HepG2 (cell line): ENCODE results near the gene NRN1L. TPM values are rescaled to one million over a fixed set of nuclear protein-coding genes. Genes with fewer than 3 reads are reported as not detected.

Experiments used
- ADNP ChIP-seq: sonication (generic); formaldehyde crosslinking; IDR thresholded peaks from 2 replicates; pipeline ENCODE4 v1.4.0; 2020; ENCODE audit warnings: missing genetic modification reagents
- CBX5 ChIP-seq: sonication (generic); formaldehyde crosslinking; IDR thresholded peaks from 2 replicates; pipeline ENCODE4 v1.4.0; 2020; ENCODE audit warnings: missing genetic modification reagents, borderline replicate concordance
- EEA1 ChIP-seq: sonication (generic); formaldehyde crosslinking; IDR thresholded peaks from 2 replicates; pipeline ENCODE4 v1.5.1; 2020; ENCODE audit warnings: mild to moderate bottlenecking, missing genetic modification reagents, borderline replicate concordance
- FOXA3 ChIP-seq: IDR thresholded peaks from 2 replicates; pipeline ENCODE4 v1.6.1; 2016; ENCODE audit warnings: missing genetic modification reagents, missing compliant biosample characterization
- MEIS1 ChIP-seq: sonication (generic); formaldehyde crosslinking; IDR thresholded peaks from 2 replicates; pipeline ENCODE4 v1.9.0; 2021; ENCODE audit warnings: mild to moderate bottlenecking, missing genetic modification reagents, moderate library complexity, borderline replicate concordance
- MXI1 ChIP-seq: IDR thresholded peaks from 3 replicates; pipeline ENCODE4 v1.6.1; 2012; ENCODE audit warnings: low read depth, low read length, inconsistent platforms, borderline replicate concordance
- NCOA1 ChIP-seq: sonication (generic); formaldehyde crosslinking; IDR thresholded peaks from 2 replicates; pipeline ENCODE4 v1.9.0; 2021; ENCODE audit warnings: missing genetic modification reagents
- PHF21A ChIP-seq: sonication (generic); formaldehyde crosslinking; IDR thresholded peaks from 2 replicates; pipeline ENCODE4 v1.5.0; 2020; ENCODE audit warnings: mild to moderate bottlenecking, missing genetic modification reagents
- RBAK ChIP-seq: sonication (generic); formaldehyde crosslinking; IDR thresholded peaks from 2 replicates; pipeline ENCODE4 v1.5.1; 2020; ENCODE audit warnings: mild to moderate bottlenecking, missing genetic modification reagents
- RBM22 ChIP-seq: fragments of 200-400 bp; formaldehyde crosslinking; optimal IDR thresholded peaks from 2 replicates; pipeline ENCODE3; 2017; ENCODE audit warnings: mild to moderate bottlenecking, low read length, moderate library complexity
- SAFB2 ChIP-seq: sonication (generic); formaldehyde crosslinking; IDR thresholded peaks from 2 replicates; pipeline ENCODE4 v1.5.1; 2020; ENCODE audit warnings: missing genetic modification reagents, low read depth, mild to moderate bottlenecking, borderline replicate concordance
- SMARCC2 ChIP-seq: fragments of 450-650 bp; IDR thresholded peaks from 2 replicates; pipeline ENCODE4 v1.6.1; 2017; ENCODE audit warnings: antibody characterized with exemption, mild to moderate bottlenecking
- ZKSCAN8 ChIP-seq: IDR thresholded peaks from 2 replicates; pipeline ENCODE4 v1.6.1; 2016; ENCODE audit warnings: borderline replicate concordance, missing genetic modification reagents, missing compliant biosample characterization
- ZNF451 ChIP-seq: sonication (generic); formaldehyde crosslinking; IDR thresholded peaks from 2 replicates; pipeline ENCODE4 v1.5.0; 2020; ENCODE audit warnings: mild to moderate bottlenecking, missing genetic modification reagents
- ZNF773 ChIP-seq: sonication (generic); formaldehyde crosslinking; IDR thresholded peaks from 2 replicates; pipeline ENCODE4 v1.4.0; 2020; ENCODE audit warnings: missing genetic modification reagents, borderline replicate concordance
- polyA plus RNA-seq, 8 experiments: library from polyadenylated mRNA; depleted of rRNA in 3 of 8; stranded (reverse) in 7 of 8; unstranded in 1 of 8; fragments of >200 nt; fragmentation: Illumina TruSeq in 4 of 8; extraction: Trizol in 4 of 8; gene quantifications; 2 replicates each; pipeline versions ENCODE4 v1.2.1 to v1.2.3, GENCODE V29; 2011 to 2016; ENCODE audit warnings: low read depth in 4 of 8, missing spikeins in 1 of 8, mixed read lengths in 1 of 8; ENCODE audit not compliant: insufficient read depth in 1 of 8
- total RNA-seq, 5 experiments: library from RNA; depleted of rRNA; stranded (reverse); fragments of >200 nt; fragmentation: Illumina TruSeq; extraction: Trizol; gene quantifications; 2 replicates each; pipeline ENCODE4 v1.2.3, GENCODE V29; 2016; ENCODE audit warnings: low read depth in 1 of 5
- TF ChIP-seq, protein P1 (sequence below): sonication (generic); formaldehyde crosslinking; IDR thresholded peaks from 2 replicates; pipeline ENCODE4 v1.5.0; 2020; ENCODE audit warnings: mild to moderate bottlenecking, missing genetic modification reagents, borderline replicate concordance
- TF ChIP-seq, protein P2 (sequence below): sonication (generic); formaldehyde crosslinking; IDR thresholded peaks from 2 replicates; pipeline ENCODE4 v1.4.0; 2020; ENCODE audit warnings: missing genetic modification reagents
- TF ChIP-seq, protein P3 (sequence below): sonication (generic); formaldehyde crosslinking; IDR thresholded peaks from 2 replicates; pipeline ENCODE4 v1.9.0; 2022; ENCODE audit warnings: missing genetic modification reagents, mild to moderate bottlenecking, borderline replicate concordance
- TF ChIP-seq, protein P4 (sequence below): sonication (generic); formaldehyde crosslinking; IDR thresholded peaks from 2 replicates; pipeline ENCODE4 v1.8.0; 2022; ENCODE audit warnings: mild to moderate bottlenecking, missing genetic modification reagents, borderline replicate concordance

NRN1L gene
- total and polyA plus RNA-seq, 2 of the 13 experiments (the other 11 are each of a cell fraction or from before 2014, with no cell fraction given) = 0.53 to 1.2 TPM

DNA sequence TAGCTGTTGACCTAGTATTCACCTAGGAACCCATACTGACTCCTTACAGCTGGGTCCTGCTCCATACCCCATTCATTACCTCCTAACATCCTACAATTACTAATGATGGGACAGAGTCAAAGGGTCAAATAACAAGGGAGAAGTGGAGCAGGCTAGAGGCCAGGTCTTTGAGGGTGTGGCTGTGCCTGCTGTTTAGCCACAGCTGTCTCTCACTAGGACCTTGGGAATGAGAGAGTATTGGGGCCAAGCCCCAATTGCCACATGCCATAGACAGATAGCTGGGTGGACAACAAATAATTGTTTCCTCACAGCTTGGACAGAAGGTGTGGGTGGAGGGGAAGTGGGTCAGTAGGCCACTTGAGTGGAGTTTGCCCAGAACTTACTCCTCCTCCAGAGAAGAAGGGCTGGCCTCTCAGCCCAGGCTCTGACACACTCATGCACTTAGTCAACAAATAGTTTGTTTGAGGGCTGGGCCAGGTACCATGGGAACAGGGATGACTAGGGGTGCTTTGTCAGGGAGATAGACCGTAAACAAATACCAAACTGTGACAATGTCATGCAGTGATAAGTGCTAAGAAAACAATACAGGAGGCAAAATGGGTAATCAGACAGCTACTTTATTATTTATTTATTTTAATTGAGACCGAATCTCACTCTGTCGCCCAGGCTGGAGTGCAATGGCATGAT, 27.0 kb upstream of the NRN1L start (continued):
- TF ChIP-seq, protein P1, sequence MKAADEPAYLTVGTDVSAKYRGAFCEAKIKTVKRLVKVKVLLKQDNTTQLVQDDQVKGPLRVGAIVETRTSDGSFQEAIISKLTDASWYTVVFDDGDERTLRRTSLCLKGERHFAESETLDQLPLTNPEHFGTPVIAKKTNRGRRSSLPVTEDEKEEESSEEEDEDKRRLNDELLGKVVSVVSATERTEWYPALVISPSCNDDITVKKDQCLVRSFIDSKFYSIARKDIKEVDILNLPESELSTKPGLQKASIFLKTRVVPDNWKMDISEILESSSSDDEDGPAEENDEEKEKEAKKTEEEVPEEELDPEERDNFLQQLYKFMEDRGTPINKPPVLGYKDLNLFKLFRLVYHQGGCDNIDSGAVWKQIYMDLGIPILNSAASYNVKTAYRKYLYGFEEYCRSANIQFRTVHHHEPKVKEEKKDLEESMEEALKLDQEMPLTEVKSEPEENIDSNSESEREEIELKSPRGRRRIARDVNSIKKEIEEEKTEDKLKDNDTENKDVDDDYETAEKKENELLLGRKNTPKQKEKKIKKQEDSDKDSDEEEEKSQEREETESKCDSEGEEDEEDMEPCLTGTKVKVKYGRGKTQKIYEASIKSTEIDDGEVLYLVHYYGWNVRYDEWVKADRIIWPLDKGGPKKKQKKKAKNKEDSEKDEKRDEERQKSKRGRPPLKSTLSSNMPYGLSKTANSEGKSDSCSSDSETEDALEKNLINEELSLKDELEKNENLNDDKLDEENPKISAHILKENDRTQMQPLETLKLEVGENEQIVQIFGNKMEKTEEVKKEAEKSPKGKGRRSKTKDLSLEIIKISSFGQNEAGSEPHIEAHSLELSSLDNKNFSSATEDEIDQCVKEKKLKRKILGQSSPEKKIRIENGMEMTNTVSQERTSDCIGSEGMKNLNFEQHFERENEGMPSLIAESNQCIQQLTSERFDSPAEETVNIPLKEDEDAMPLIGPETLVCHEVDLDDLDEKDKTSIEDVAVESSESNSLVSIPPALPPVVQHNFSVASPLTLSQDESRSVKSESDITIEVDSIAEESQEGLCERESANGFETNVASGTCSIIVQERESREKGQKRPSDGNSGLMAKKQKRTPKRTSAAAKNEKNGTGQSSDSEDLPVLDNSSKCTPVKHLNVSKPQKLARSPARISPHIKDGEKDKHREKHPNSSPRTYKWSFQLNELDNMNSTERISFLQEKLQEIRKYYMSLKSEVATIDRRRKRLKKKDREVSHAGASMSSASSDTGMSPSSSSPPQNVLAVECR (CRISPR knock-in tag) = peak; percentile 77; the same call in 1 of the 2 replicates
- TF ChIP-seq FOXA3 (CRISPR knock-in tag) (peak; percentile 77), ZKSCAN8 (no peak), NCOA1 (CRISPR knock-in tag) (no peak), ADNP (CRISPR knock-in tag) (no peak), PHF21A (CRISPR knock-in tag) (peak; percentile 76), EEA1 (CRISPR knock-in tag) (no peak), MEIS1 (CRISPR knock-in tag) (0 out of 2 replicates have a peak, but pooled peaks have one; percentile 2), RBM22 (peak; percentile 89), MXI1 (peak; percentile 98), SAFB2 (CRISPR knock-in tag) (peak; percentile 68; the same call in 1 of the 2 replicates), CBX5 (CRISPR knock-in tag) (peak; percentile 52; the same call in 1 of the 2 replicates), SMARCC2 (no peak), ZNF773 (CRISPR knock-in tag) (no peak), ZNF451 (CRISPR knock-in tag) (no peak), RBAK (CRISPR knock-in tag) (no peak)
- TF ChIP-seq, protein P2, sequence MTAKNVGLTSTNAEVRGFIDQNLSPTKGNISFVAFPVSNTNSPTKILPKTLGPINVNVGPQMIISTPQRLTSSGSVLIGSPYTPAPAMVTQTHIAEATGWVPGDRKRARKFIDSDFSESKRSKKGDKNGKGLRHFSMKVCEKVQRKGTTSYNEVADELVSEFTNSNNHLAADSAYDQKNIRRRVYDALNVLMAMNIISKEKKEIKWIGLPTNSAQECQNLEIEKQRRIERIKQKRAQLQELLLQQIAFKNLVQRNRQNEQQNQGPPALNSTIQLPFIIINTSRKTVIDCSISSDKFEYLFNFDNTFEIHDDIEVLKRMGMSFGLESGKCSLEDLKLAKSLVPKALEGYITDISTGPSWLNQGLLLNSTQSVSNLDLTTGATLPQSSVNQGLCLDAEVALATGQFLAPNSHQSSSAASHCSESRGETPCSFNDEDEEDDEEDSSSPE = no peak
- TF ChIP-seq, protein P3, sequence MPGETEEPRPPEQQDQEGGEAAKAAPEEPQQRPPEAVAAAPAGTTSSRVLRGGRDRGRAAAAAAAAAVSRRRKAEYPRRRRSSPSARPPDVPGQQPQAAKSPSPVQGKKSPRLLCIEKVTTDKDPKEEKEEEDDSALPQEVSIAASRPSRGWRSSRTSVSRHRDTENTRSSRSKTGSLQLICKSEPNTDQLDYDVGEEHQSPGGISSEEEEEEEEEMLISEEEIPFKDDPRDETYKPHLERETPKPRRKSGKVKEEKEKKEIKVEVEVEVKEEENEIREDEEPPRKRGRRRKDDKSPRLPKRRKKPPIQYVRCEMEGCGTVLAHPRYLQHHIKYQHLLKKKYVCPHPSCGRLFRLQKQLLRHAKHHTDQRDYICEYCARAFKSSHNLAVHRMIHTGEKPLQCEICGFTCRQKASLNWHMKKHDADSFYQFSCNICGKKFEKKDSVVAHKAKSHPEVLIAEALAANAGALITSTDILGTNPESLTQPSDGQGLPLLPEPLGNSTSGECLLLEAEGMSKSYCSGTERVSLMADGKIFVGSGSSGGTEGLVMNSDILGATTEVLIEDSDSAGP = peak; percentile 25; the same call in 1 of the 2 replicates
- TF ChIP-seq, protein P4, sequence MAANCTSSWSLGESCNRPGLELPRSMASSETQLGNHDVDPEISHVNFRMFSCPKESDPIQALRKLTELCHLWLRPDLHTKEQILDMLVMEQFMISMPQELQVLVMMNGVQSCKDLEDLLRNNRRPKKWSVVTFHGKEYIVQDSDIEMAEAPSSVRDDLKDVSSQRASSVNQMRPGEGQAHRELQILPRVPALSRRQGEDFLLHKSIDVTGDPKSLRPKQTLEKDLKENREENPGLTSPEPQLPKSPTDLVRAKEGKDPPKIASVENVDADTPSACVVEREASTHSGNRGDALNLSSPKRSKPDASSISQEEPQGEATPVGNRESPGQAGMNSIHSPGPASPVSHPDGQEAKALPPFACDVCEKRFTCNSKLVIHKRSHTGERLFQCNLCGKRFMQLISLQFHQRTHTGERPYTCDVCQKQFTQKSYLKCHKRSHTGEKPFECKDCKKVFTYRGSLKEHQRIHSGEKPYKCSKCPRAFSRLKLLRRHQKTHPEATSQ (CRISPR knock-in tag) = no peak
